Stimulated activated CD4-positive, alpha-beta T cell treated with anti-CD3 and anti-CD28 coated beads, Interleukin-1b, Interleukin-23, amount 100 ng/mL, for 1 hour (primary cell): Measurements from ENCODE around the gene TAF15.

Experiments used
- DNase-seq, 2 donors: peaks; one replicate each; pipeline ENCODE4 v3.0.0-alpha.2; 2020; ENCODE audit warnings: low read depth in 2 of 2

The TAF15 gene

GRCh38 chr17:35870906-35871819 is 61.9 kb downstream of the TAF15 start:
- no peak for DNase-seq

- DNase-seq: no peak
Measured at GRCh38 chr17:35872196-35872980, 63.1 kb downstream of the TAF15 start.

- no peak for DNase-seq
Measured at GRCh38 chr17:35875072-35875799, 66.0 kb downstream of the TAF15 start.

GRCh38 chr17:35875800-35876139 is 66.5 kb downstream of the TAF15 start:
- DNase-seq: no peak

- DNase-seq: no peak
Measured at GRCh38 chr17:35876534-35876933, 67.2 kb downstream of the TAF15 start.

GRCh38 chr17:35877345-35878029 is 68.2 kb downstream of the TAF15 start:
- DNase-seq: no peak

- DNase-seq: no peak
Measured at GRCh38 chr17:35878361-35878760, 69.1 kb downstream of the TAF15 start.

GRCh38 chr17:35879773-35880654 is 70.7 kb downstream of the TAF15 start, which contains the start of gene CCL5:
CCL5 (minus strand) TSS chr17:35880360.
- peak in 1 of 2 donors; percentile 1 for DNase-seq

GRCh38 chr17:35889241-35889640 is 80.0 kb downstream of the TAF15 start:
- no peak for DNase-seq

GRCh38 chr17:35889818-35890773 is 80.8 kb downstream of the TAF15 start:
- no peak for DNase-seq

GRCh38 chr17:35890774-35891155 is 81.5 kb downstream of the TAF15 start:
- DNase-seq: no peak

- no peak for DNase-seq
Measured at GRCh38 chr17:35891269-35891668, 82.0 kb downstream of the TAF15 start.

GRCh38 chr17:35892091-35893035 is 83.1 kb downstream of the TAF15 start:
- peak in 1 of 2 donors; percentile 29 for DNase-seq

GRCh38 chr17:35893751-35894150 is 84.5 kb downstream of the TAF15 start:
- DNase-seq: no peak

GRCh38 chr17:35894206-35894605 is 84.9 kb downstream of the TAF15 start:
- DNase-seq: no peak

- no peak for DNase-seq
Measured at GRCh38 chr17:35895636-35896587, 86.6 kb downstream of the TAF15 start.
